Caco-2 (cell line): ENCODE measurements around the gene CPNE1. TPM values are rescaled to one million over a fixed set of nuclear protein-coding genes. Genes with fewer than 3 reads are reported as not detected.
A peak's percentile ranks its signal among the peaks of the same experiment; 100 is the strongest.

Experiments
- BruUV-seq: library from RNA; stranded (reverse); fragments of 400-500 nt; replicated peaks from 2 replicates; lab custom pipeline; 2021; lab: Mats Ljungman, UMichigan
- CTCF ChIA-PET: fragments of 300-600 bp; sonication (Branson Sonifier 250); formaldehyde crosslinking; loops from one replicate; lab custom pipeline; 2022; ENCODE audit warnings: antibody characterized with exemption; lab: Charles Lee
- POLR2A ChIA-PET: fragments of 300-600 bp; sonication (Branson Sonifier 250); formaldehyde crosslinking; loops from one replicate; lab custom pipeline; 2022; ENCODE audit warnings: antibody characterized with exemption; lab: Charles Lee
- DNase-seq, 2 experiments: peaks; one replicate each; pipeline versions ENCODE4 v3.0.0 to v3.0.0-alpha.2; 2020 to 2022
- H3K27me3 ChIP-seq: replicated peaks from 2 replicates; pipeline ENCODE4 v1.6.0; 2011; ENCODE audit warnings: low read length; ENCODE audit not compliant: control insufficient read depth, insufficient read depth
- H3K36me3 ChIP-seq: 2 replicates; pipeline ENCODE4 v1.5.1; 2011; ENCODE audit warnings: low read length; ENCODE audit not compliant: control insufficient read depth, insufficient read depth
- H3K4me1 ChIP-seq: fragments of 250-450 bp; sonication (Bioruptor Pico); 2 replicates; pipeline ENCODE4 v1.5.1; 2020; ENCODE audit warnings: mild to moderate bottlenecking
- H3K4me3 ChIP-seq: 2 replicates; pipeline ENCODE4 v1.5.1; 2011; ENCODE audit warnings: low read depth, mild to moderate bottlenecking, control low read depth, low read length
- H3K9me3 ChIP-seq: fragments of 250-450 bp; sonication (Bioruptor Pico); 2 replicates; pipeline ENCODE4 v1.5.1; 2020; ENCODE audit warnings: mild to moderate bottlenecking, moderate library complexity
- H3K27ac Mint-ChIP-seq: one replicate; pipeline ENCODE4 v1.8.0; 2022; ENCODE audit warnings: mixed read lengths; ENCODE audit not compliant: unreplicated experiment
- H3K27me3 Mint-ChIP-seq: one replicate; pipeline ENCODE4 v1.8.0; 2022; ENCODE audit warnings: mixed read lengths; ENCODE audit not compliant: insufficient read depth, unreplicated experiment
- H3K36me3 Mint-ChIP-seq: one replicate; pipeline ENCODE4 v1.8.0; 2022; ENCODE audit warnings: mild to moderate bottlenecking, mixed read lengths; ENCODE audit not compliant: insufficient read depth, unreplicated experiment
- H3K4me1 Mint-ChIP-seq: one replicate; pipeline ENCODE4 v1.8.0; 2022; ENCODE audit warnings: low read depth, mixed read lengths; ENCODE audit not compliant: unreplicated experiment
- H3K4me3 Mint-ChIP-seq: one replicate; pipeline ENCODE4 v1.8.0; 2022; ENCODE audit warnings: mild to moderate bottlenecking, moderate library complexity, mixed read lengths; ENCODE audit not compliant: unreplicated experiment
- H3K9me3 Mint-ChIP-seq: one replicate; pipeline ENCODE4 v1.8.0; 2022; ENCODE audit warnings: mixed read lengths; ENCODE audit not compliant: unreplicated experiment
- intact Hi-C: fragments of 100-400 bp; cut with micrococcal nuclease; formaldehyde crosslinking; loops from one replicate; pipeline ENCODE4 v1.10.0; 2022; ENCODE audit not compliant: unreplicated experiment
- total RNA-seq: library from RNA; stranded (reverse); gene quantifications from 2 replicates; pipeline ENCODE4 v1.2.3, GENCODE V29; 2022
- TF ChIP-seq, protein P1 (sequence below), 2 experiments: fragments of 200-600 bp in 1 of 2; IDR thresholded peaks; 1 replicate in 1 of 2; 2 replicates in 1 of 2; pipeline versions ENCODE4 v1.5.1 to v1.8.0; 2011 to 2022; ENCODE audit warnings: antibody characterized with exemption in 1 of 2, control low read depth in 1 of 2, inconsistent platforms in 1 of 2, low read depth in 1 of 2, low read length in 1 of 2, mild to moderate bottlenecking in 1 of 2, moderate library complexity in 1 of 2; ENCODE audit not compliant: insufficient read depth in 1 of 2, severe bottlenecking in 1 of 2, unreplicated experiment in 1 of 2

Gene CPNE1
- total RNA-seq, 1 experiment from 2014 or later, result 833 TPM

DNA sequence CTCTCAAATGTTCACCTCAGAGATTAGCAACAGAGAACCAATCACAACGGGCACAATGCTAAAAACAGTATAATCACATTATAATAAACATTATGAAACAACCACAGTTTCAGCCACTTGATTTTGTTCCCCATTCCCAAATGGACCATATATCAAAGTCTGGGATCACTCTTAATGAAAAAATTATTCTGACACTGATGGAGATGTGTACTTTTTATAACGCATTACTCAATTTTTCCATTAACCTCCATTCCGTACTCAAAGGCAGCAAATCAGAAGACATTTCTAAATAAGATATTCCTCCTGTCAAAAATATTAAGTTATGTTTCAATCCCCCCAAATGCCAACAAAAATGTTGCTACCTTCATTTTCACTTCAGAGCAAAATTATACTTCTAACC is 2.8 kb downstream of the CPNE1 start:
- Histone ChIP-seq H3K4me3 (no peak overlapping the region), H3K4me1 (peaks cover 30% of the 10 kb centered on the region), H3K27me3 (no peaks in the 10 kb centered on the region), H3K9me3 (no peaks in the 10 kb centered on the region), H3K36me3 (no peaks in the 10 kb centered on the region)
- Mint-ChIP-seq H3K4me3 (peak overlapping the region; percentile 84), H3K4me1 (peaks cover 28% of the 10 kb centered on the region), H3K27ac (peak overlapping the region; percentile 96), H3K27me3 (no peaks in the 10 kb centered on the region), H3K36me3 (peaks cover 31% of the 10 kb centered on the region), H3K9me3 (no peaks in the 10 kb centered on the region)
- no TSS peak for BruUV-seq
- TF ChIP-seq, protein P1, sequence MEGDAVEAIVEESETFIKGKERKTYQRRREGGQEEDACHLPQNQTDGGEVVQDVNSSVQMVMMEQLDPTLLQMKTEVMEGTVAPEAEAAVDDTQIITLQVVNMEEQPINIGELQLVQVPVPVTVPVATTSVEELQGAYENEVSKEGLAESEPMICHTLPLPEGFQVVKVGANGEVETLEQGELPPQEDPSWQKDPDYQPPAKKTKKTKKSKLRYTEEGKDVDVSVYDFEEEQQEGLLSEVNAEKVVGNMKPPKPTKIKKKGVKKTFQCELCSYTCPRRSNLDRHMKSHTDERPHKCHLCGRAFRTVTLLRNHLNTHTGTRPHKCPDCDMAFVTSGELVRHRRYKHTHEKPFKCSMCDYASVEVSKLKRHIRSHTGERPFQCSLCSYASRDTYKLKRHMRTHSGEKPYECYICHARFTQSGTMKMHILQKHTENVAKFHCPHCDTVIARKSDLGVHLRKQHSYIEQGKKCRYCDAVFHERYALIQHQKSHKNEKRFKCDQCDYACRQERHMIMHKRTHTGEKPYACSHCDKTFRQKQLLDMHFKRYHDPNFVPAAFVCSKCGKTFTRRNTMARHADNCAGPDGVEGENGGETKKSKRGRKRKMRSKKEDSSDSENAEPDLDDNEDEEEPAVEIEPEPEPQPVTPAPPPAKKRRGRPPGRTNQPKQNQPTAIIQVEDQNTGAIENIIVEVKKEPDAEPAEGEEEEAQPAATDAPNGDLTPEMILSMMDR (IDR thresholded peaks at IDR 0.05; ENCODE audit: insufficient read depth in 1 of 2, low read depth in 1 of 2, low read length in 1 of 2, severe bottlenecking in 1 of 2, unreplicated experiment in 1 of 2), result no peak
- DNase-seq, result no peak
- ChIA-PET POLR2A (no interaction called here), CTCF (no interaction called here)
- intact Hi-C loops, result loop anchor here (10.0 kb wide), 1 partner anchor 97 kb away; no protein-coding TSS in a partner anchor

DNA sequence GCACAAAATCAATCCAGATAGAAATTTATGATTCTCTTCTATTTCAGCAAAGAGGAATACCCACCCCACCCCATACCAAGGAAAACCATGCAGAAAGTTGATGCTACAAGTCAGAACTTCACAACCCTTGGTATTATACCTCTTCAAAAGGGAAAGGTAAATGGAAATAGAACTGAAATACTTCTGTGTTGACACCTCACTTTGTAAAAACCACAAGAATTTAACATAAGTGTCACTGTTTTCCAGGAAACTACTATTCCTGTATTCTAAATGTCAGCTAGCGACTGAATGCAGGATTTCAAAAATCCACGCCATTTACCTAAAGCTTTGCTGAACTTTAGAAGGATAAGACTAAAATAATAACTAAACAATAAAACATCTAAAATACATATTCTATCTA is 3.6 kb downstream of the CPNE1 start:
- H3K4me3 ChIP-seq, result no peak overlapping the region
- ChIA-PET CTCF (interaction anchor here (1.0 kb wide), 1 partner anchor 44 kb away, joined by 3 read pairs; no protein-coding TSS in a partner anchor), POLR2A (interaction anchor here (1.0 to 2.0 kb wide), 2 partner anchors 46 to 82 kb away, joined by 5 read pairs; partner anchors contain the start of gene SPAG4)
- BruUV-seq, result no TSS peak
- H3K36me3 ChIP-seq, result no peaks in the 10 kb centered on the region
- Mint-ChIP-seq H3K4me3 (no peak overlapping the region), H3K9me3 (no peaks in the 10 kb centered on the region), H3K4me1 (peaks cover 28% of the 10 kb centered on the region), H3K36me3 (peaks cover 40% of the 10 kb centered on the region), H3K27ac (no peak overlapping the region), H3K27me3 (no peaks in the 10 kb centered on the region)
- intact Hi-C loops, result loop anchor here (10.0 kb wide), 1 partner anchor 96 kb away; no protein-coding TSS in a partner anchor
- no peaks in the 10 kb centered on the region for H3K9me3 ChIP-seq
- no peak for DNase-seq
- peaks cover 30% of the 10 kb centered on the region for H3K4me1 ChIP-seq
- TF ChIP-seq, protein P1 (IDR thresholded peaks at IDR 0.05; ENCODE audit: insufficient read depth in 1 of 2, low read depth in 1 of 2, low read length in 1 of 2, severe bottlenecking in 1 of 2, unreplicated experiment in 1 of 2), result no peak
- H3K27me3 ChIP-seq, result no peaks in the 10 kb centered on the region

DNA sequence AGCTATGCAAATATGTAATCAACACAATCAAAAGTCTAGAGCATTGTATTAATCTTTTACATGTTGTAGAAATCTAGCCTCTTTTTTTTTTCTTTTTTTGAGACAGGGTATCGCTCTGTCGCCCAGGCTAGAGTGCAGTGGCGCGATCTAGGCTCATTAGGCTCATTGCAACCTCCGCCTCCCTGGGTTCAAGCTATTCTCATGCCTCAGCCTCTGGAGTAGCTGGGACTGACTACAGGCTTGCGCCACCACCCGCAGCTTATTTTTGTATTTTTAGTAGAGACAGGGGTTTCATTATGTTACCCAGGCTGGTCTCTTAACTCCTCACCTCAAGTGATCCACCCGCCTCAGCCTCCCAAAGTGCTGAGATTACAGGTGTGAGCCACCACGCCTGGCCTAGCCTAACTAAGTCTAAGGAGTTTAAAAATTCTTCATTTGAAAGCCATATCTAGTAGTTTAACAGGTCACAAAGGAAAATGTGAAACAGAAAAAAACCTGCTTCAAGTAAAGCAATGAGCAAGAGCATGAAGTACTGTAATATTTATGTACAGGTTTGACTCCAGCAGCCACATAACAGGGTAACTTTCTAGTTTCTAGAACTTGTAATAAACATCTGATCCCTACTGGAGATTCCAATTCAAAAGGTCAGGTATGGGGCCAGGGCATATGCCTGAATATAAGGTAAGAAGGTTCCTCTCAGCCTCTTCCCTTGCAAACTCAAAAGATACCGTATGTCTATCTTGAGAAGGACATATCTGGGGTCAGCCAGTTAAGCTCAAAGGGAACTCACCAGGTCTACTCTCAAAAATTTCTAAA is 4.4 kb downstream of the CPNE1 start:
- intact Hi-C loops, result loop anchor here (10.0 kb wide), 1 partner anchor 96 kb away; no protein-coding TSS in a partner anchor
- H3K9me3 ChIP-seq, result no peaks in the 10 kb centered on the region
- no peak overlapping the region for H3K27ac Mint-ChIP-seq
- H3K4me3 ChIP-seq, result no peak overlapping the region
- TF ChIP-seq, protein P1 (IDR thresholded peaks at IDR 0.05; ENCODE audit: insufficient read depth in 1 of 2, low read depth in 1 of 2, low read length in 1 of 2, severe bottlenecking in 1 of 2, unreplicated experiment in 1 of 2), result no peak
- H3K4me1 ChIP-seq, result peaks cover 30% of the 10 kb centered on the region
- BruUV-seq, result no TSS peak
- peaks cover 42% of the 10 kb centered on the region for H3K36me3 Mint-ChIP-seq
- no peaks in the 10 kb centered on the region for H3K36me3 ChIP-seq
- H3K4me3 Mint-ChIP-seq, result no peak overlapping the region
- H3K9me3 Mint-ChIP-seq, result no peaks in the 10 kb centered on the region
- H3K4me1 Mint-ChIP-seq, result peaks cover 28% of the 10 kb centered on the region
- no peaks in the 10 kb centered on the region for H3K27me3 Mint-ChIP-seq
- POLR2A ChIA-PET, result interaction anchor here (1.0 to 2.0 kb wide), 2 partner anchors 45 to 83 kb away, joined by 5 read pairs; partner anchors contain the start of gene SPAG4
- no peaks in the 10 kb centered on the region for H3K27me3 ChIP-seq
- CTCF ChIA-PET, result interaction anchor here (0.7 to 1.2 kb wide), 5 partner anchors 24 to 293 kb away, joined by 3 to 5 read pairs (median 4); partner anchors contain the start of genes NFS1 and ROMO1
- peak in 1 of 2 experiments; percentile 32 for DNase-seq
